SK-N-SH (cell line): ENCODE measurements around the gene RCOR3. TPM values are rescaled to one million over a fixed set of nuclear protein-coding genes. Genes with fewer than 3 reads are reported as not detected.
A peak's percentile ranks its signal among the peaks of the same experiment; 100 is the strongest.

ENCODE experiments used
- CTCF ChIA-PET: fragments of 300-600, 350-600 bp; formaldehyde crosslinking; extraction: SDS; loops from one replicate; lab custom pipeline; 2021; lab: Yijun Ruan, JAX
- POLR2A ChIA-PET: fragments of 350-600 bp; sonication (Branson Sonifier 250); formaldehyde crosslinking; extraction: SDS; loops from one replicate; lab custom pipeline; 2020; ENCODE audit warnings: antibody characterized with exemption, inconsistent platforms; lab: Yijun Ruan, JAX
- DNase-seq: peaks from one replicate; pipeline ENCODE4 v3.0.0; 2012
- H2AFZ ChIP-seq: fragments of 200-600 bp; sonication (generic); 2 replicates; pipeline ENCODE4 v1.8.1; 2016; ENCODE audit warnings: antibody characterized with exemption, mild to moderate bottlenecking, low read depth
- H3F3A ChIP-seq: fragments of 200-600 bp; sonication (generic); replicated peaks from 2 replicates; pipeline ENCODE3; 2016; ENCODE audit warnings: antibody characterized with exemption, mild to moderate bottlenecking; ENCODE audit not compliant: insufficient read depth
- H3K27ac ChIP-seq, 2 experiments: fragments of 200-500 bp in 1 of 2; fragments of 200-600 bp in 1 of 2; sonication (Bioruptor generic) in 1 of 2; sonication (generic), shearing (Covaris generic) in 1 of 2; 2 replicates each; pipeline versions ENCODE4 v1.5.1 to v1.6.1; 2014 to 2016; ENCODE audit warnings: low read depth in 2 of 2, inconsistent platforms in 1 of 2, low read length in 1 of 2, mild to moderate bottlenecking in 1 of 2, mixed read lengths in 1 of 2
- H3K27me3 ChIP-seq: fragments of 200-600 bp; sonication (generic), shearing (Covaris generic); 2 replicates; pipeline ENCODE4 v1.6.1; 2016; ENCODE audit warnings: mixed run types; ENCODE audit not compliant: insufficient read depth
- H3K36me3 ChIP-seq, 2 experiments: fragments of 200-500 bp in 1 of 2; fragments of 200-600 bp in 1 of 2; sonication (Bioruptor generic) in 1 of 2; sonication (generic) in 1 of 2; replicated peaks in 1 of 2; 2 replicates each; pipeline versions ENCODE3 to v1.5.1; 2014 to 2016; ENCODE audit warnings: low read length in 1 of 2, mild to moderate bottlenecking in 1 of 2; ENCODE audit not compliant: insufficient read depth in 2 of 2, control insufficient read depth in 1 of 2
- H3K4me1 ChIP-seq, 2 experiments: fragments of 200-500 bp in 1 of 2; fragments of 200-600 bp in 1 of 2; sonication (Bioruptor generic) in 1 of 2; sonication (generic), shearing (Covaris generic) in 1 of 2; 2 replicates each; pipeline versions ENCODE4 v1.5.1 to v1.6.1; 2014 to 2016; ENCODE audit warnings: low read depth in 1 of 2, low read length in 1 of 2, mixed run types in 1 of 2; ENCODE audit not compliant: insufficient read depth in 2 of 2, control insufficient read depth in 1 of 2
- H3K4me2 ChIP-seq: fragments of 200-600 bp; sonication (generic), shearing (Covaris generic); 2 replicates; pipeline ENCODE4 v1.6.1; 2017; ENCODE audit warnings: mixed run types
- H3K4me3 ChIP-seq, 2 experiments: fragments of 200-500 bp in 1 of 2; fragments of 200-600 bp in 1 of 2; sonication (Bioruptor generic) in 1 of 2; sonication (generic), shearing (Covaris generic) in 1 of 2; 2 replicates each; pipeline versions ENCODE4 v1.5.1 to v1.8.1; 2014 to 2016; ENCODE audit warnings: low read depth in 2 of 2, inconsistent platforms in 1 of 2, low read length in 1 of 2, mild to moderate bottlenecking in 1 of 2, mixed read lengths in 1 of 2, moderate library complexity in 1 of 2
- H3K79me2 ChIP-seq: fragments of 200-600 bp; sonication (generic); 2 replicates; pipeline ENCODE4 v1.8.1; 2017; ENCODE audit warnings: mild to moderate bottlenecking; ENCODE audit not compliant: insufficient read depth
- H3K9ac ChIP-seq: fragments of 200-600 bp; sonication (generic); 2 replicates; pipeline ENCODE4 v1.6.1; 2017; ENCODE audit warnings: mixed run types
- H3K9me2 ChIP-seq: fragments of 200-600 bp; sonication (generic); 2 replicates; pipeline ENCODE4 v1.6.1; 2017; ENCODE audit warnings: mixed run types
- H3K9me3 ChIP-seq: fragments of 200-600 bp; sonication (generic); 2 replicates; pipeline ENCODE4 v1.6.1; 2017; ENCODE audit warnings: mixed run types, mild to moderate bottlenecking, moderate library complexity
- H4K20me1 ChIP-seq: fragments of 200-600 bp; sonication (generic); 2 replicates; pipeline ENCODE4 v1.6.1; 2017; ENCODE audit warnings: mild to moderate bottlenecking, mixed run types; ENCODE audit not compliant: insufficient read depth
- CHD2 ChIP-seq: fragments of 150-350 bp; IDR thresholded peaks from 2 replicates; pipeline ENCODE4 v1.6.1; 2018; ENCODE audit warnings: low read length; ENCODE audit not compliant: partially characterized antibody
- ELF1 ChIP-seq: IDR thresholded peaks from 2 replicates; pipeline ENCODE4 v1.4.0; 2012
- EP300 ChIP-seq, 2 experiments: IDR thresholded peaks; 2 replicates each; pipeline versions ENCODE4 v1.4.0 to v1.6.1; 2012; ENCODE audit warnings: borderline replicate concordance in 1 of 2, low read depth in 1 of 2, low read length in 1 of 2
- EZH2phosphoT487 ChIP-seq: fragments of 200-600 bp; sonication (generic); IDR thresholded peaks from 2 replicates; pipeline ENCODE4 v1.6.1; 2017; ENCODE audit warnings: low read depth, mixed run types, mild to moderate bottlenecking, antibody characterized with exemption, moderate library complexity, borderline replicate concordance
- FOSL2 ChIP-seq: IDR thresholded peaks from 2 replicates; pipeline ENCODE4 v1.4.0; 2012; ENCODE audit warnings: low read depth, mild to moderate bottlenecking, moderate library complexity, borderline replicate concordance
- FOXJ3 ChIP-seq: sonication (generic); formaldehyde crosslinking; IDR thresholded peaks from 2 replicates; pipeline ENCODE4 v1.5.1; 2020; ENCODE audit warnings: mild to moderate bottlenecking, missing genetic modification reagents
- FOXM1 ChIP-seq: IDR thresholded peaks from 2 replicates; pipeline ENCODE4 v1.4.0; 2012; ENCODE audit warnings: low read depth, mild to moderate bottlenecking
- JUND ChIP-seq: IDR thresholded peaks from 2 replicates; pipeline ENCODE4 v1.4.0; 2012
- MEF2A ChIP-seq: IDR thresholded peaks from 2 replicates; pipeline ENCODE4 v1.4.0; 2012; ENCODE audit warnings: low read depth, borderline replicate concordance
- NRF1 ChIP-seq: IDR thresholded peaks from 2 replicates; pipeline ENCODE4 v1.6.1; 2012; ENCODE audit warnings: low read depth, mild to moderate bottlenecking, low read length
- PBX3 ChIP-seq: IDR thresholded peaks from 2 replicates; pipeline ENCODE4; 2012
- RCOR1 ChIP-seq: fragments of 150-350 bp; IDR thresholded peaks from 2 replicates; pipeline ENCODE4 v1.6.1; 2017; ENCODE audit warnings: antibody characterized with exemption, low read length
- RXRA ChIP-seq: IDR thresholded peaks from 2 replicates; pipeline ENCODE4 v1.4.0; 2012; ENCODE audit warnings: low read depth, mild to moderate bottlenecking, borderline replicate concordance
- TCF12 ChIP-seq: IDR thresholded peaks from 2 replicates; pipeline ENCODE4 v1.4.0; 2012
- TEAD4 ChIP-seq: IDR thresholded peaks from 2 replicates; pipeline ENCODE4 v1.4.0; 2012; ENCODE audit warnings: mild to moderate bottlenecking, borderline replicate concordance; ENCODE audit not compliant: insufficient read depth
- USF2 ChIP-seq: fragments of 150-350 bp; IDR thresholded peaks from 2 replicates; pipeline ENCODE4 v1.6.1; 2017; ENCODE audit warnings: antibody characterized with exemption, low read length, low read depth, borderline replicate concordance
- WGBS: methylation state at CpG from one replicate; pipeline ENCODE4 v1.1.6; 2017; ENCODE audit warnings: low lambda C conversion rate; 5-methylcytosine and 5-hydroxymethylcytosine counted together
- polyA plus RNA-seq, 3 experiments: library from polyadenylated mRNA; depleted of rRNA; stranded (reverse); fragments of >200 nt; gene quantifications; 2 replicates each; pipeline ENCODE4 v1.2.3, GENCODE V29; 2012
- TF ChIP-seq, protein P1 (sequence below): IDR thresholded peaks from 2 replicates; pipeline ENCODE4 v1.4.0; 2012; ENCODE audit warnings: low read depth, borderline replicate concordance
- TF ChIP-seq, protein P2 (sequence below): IDR thresholded peaks from 2 replicates; pipeline ENCODE4 v1.6.1; 2012; ENCODE audit warnings: mild to moderate bottlenecking, low read depth, low read length, moderate library complexity

The RCOR3 gene
- polyA plus RNA-seq, 1 of the 3 experiments (the other 2 are of a cell fraction): 18.7 TPM

GRCh38 chr1:211345719-211346118 is 86.6 kb downstream of the RCOR3 start:
- Histone ChIP-seq H3K4me2 (no peak overlapping the region), H3K9me3 (no peaks in the 10 kb centered on the region), H3F3A (no peaks in the 10 kb centered on the region), H3K36me3 (no peaks in the 10 kb centered on the region), H3K4me1 (peaks cover 5 to 11% of the 10 kb centered on the region in 2 experiments; a peak in 1 of 4 replicates), H4K20me1 (no peaks in the 10 kb centered on the region), H2AFZ (no peak overlapping the region), H3K27me3 (no peaks in the 10 kb centered on the region), H3K79me2 (no peaks in the 10 kb centered on the region), H3K4me3 (no peak overlapping the region), H3K27ac (peak overlapping the region in 1 of 2 experiments; percentile 7; a peak in 1 of 4 replicates), H3K9ac (no peak overlapping the region), H3K9me2 (no peaks in the 10 kb centered on the region)
- DNase-seq: no peak
- WGBS: 100% methylated on average over 1 of the region's 2 CpGs
- ChIA-PET CTCF (interaction anchor here (1.5 to 2.1 kb wide), 3 partner anchors 10 to 22 kb away, joined by 3 to 10 read pairs (median 5); no protein-coding TSS in a partner anchor), POLR2A (no interaction called here)
- TF ChIP-seq, protein P1, sequence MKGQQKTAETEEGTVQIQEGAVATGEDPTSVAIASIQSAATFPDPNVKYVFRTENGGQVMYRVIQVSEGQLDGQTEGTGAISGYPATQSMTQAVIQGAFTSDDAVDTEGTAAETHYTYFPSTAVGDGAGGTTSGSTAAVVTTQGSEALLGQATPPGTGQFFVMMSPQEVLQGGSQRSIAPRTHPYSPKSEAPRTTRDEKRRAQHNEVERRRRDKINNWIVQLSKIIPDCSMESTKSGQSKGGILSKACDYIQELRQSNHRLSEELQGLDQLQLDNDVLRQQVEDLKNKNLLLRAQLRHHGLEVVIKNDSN: no peak
- no peak for TF ChIP-seq TCF12
- no peak for TF ChIP-seq EP300 (IDR thresholded peaks at IDR 0.05; ENCODE audit: borderline replicate concordance in 1 of 2, low read depth in 1 of 2, low read length in 1 of 2)
- no peak for TF ChIP-seq CHD2
- TF ChIP-seq ELF1: no peak
- TF ChIP-seq EZH2phosphoT487: no peak
- TF ChIP-seq MEF2A: no peak
- TF ChIP-seq FOXJ3 (CRISPR knock-in tag): no peak
- no peak for TF ChIP-seq FOSL2
- no peak for TF ChIP-seq RXRA
- TF ChIP-seq FOXM1: no peak
- no peak for TF ChIP-seq TEAD4
- no peak for TF ChIP-seq USF2
- TF ChIP-seq JUND: no peak

DNA sequence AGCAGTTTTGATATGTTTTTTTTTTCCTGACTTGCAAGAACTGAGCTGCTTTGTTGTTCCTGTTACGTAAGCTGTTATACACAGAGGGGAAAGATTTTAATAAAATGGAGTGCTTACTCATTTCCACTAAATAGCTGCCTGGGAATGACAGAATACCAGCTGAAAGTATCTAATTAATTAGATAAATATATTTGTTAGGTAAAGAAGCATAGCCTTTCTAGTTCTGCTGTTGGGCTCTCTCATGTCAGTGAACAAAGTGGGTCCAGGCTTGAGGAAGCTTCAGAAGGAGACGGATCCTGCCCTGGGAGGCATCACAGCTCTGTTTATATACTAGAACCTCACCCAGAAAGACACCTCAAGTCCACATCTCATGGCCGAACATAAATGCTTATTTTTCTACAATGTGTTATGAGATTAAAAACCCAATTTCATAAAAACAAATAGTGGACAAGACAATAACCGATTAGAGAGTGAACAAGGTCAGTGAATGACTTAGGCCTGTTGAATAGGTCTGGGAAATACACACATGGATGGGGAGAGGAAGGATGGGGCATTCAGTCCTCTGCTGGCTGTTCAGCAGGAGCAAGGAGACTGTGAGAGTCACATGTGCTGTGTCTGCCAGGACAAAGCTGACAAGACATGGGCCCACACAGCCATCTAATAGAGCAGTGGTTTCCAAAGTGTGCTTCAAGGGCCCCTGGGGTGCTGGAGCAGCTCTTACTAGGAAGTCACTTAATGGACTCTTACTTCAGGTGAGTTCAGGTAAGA is 88.1 kb downstream of the RCOR3 start:
- CTCF ChIA-PET: interaction anchor here (1.0 to 2.1 kb wide), 4 partner anchors 8 to 24 kb away, joined by 3 to 10 read pairs (median 5); no protein-coding TSS in a partner anchor
- Histone ChIP-seq H4K20me1 (no peaks in the 10 kb centered on the region), H3K36me3 (no peaks in the 10 kb centered on the region), H3K79me2 (no peaks in the 10 kb centered on the region), H3K27me3 (no peaks in the 10 kb centered on the region), H3K27ac (no peak overlapping the region), H3F3A (no peaks in the 10 kb centered on the region), H3K4me1 (peaks cover 5 to 11% of the 10 kb centered on the region in 2 experiments; a peak in 1 of 4 replicates), H2AFZ (no peak overlapping the region), H3K9ac (no peak overlapping the region), H3K4me2 (no peak overlapping the region), H3K4me3 (no peak overlapping the region), H3K9me3 (no peaks in the 10 kb centered on the region), H3K9me2 (no peaks in the 10 kb centered on the region)
- POLR2A ChIA-PET: interaction anchor here (0.6 kb wide), 1 partner anchor 870 kb away, joined by 3 read pairs; no protein-coding TSS in a partner anchor
- WGBS: 96% methylated on average over 4 of the region's 4 CpGs
- TF ChIP-seq CHD2: no peak
- no peak for TF ChIP-seq NRF1
- no peak for TF ChIP-seq RCOR1
- TF ChIP-seq PBX3: no peak
- no peak for TF ChIP-seq EZH2phosphoT487
- TF ChIP-seq MEF2A: no peak
- TF ChIP-seq, protein P2, sequence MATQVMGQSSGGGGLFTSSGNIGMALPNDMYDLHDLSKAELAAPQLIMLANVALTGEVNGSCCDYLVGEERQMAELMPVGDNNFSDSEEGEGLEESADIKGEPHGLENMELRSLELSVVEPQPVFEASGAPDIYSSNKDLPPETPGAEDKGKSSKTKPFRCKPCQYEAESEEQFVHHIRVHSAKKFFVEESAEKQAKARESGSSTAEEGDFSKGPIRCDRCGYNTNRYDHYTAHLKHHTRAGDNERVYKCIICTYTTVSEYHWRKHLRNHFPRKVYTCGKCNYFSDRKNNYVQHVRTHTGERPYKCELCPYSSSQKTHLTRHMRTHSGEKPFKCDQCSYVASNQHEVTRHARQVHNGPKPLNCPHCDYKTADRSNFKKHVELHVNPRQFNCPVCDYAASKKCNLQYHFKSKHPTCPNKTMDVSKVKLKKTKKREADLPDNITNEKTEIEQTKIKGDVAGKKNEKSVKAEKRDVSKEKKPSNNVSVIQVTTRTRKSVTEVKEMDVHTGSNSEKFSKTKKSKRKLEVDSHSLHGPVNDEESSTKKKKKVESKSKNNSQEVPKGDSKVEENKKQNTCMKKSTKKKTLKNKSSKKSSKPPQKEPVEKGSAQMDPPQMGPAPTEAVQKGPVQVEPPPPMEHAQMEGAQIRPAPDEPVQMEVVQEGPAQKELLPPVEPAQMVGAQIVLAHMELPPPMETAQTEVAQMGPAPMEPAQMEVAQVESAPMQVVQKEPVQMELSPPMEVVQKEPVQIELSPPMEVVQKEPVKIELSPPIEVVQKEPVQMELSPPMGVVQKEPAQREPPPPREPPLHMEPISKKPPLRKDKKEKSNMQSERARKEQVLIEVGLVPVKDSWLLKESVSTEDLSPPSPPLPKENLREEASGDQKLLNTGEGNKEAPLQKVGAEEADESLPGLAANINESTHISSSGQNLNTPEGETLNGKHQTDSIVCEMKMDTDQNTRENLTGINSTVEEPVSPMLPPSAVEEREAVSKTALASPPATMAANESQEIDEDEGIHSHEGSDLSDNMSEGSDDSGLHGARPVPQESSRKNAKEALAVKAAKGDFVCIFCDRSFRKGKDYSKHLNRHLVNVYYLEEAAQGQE: no peak
- DNase-seq: no peak
